Heart right ventricle (tissue), 16 donors: Measurements from ENCODE around the gene CPNE4. TPM values are rescaled to one million over a fixed set of nuclear protein-coding genes. Genes with fewer than 3 reads are reported as not detected.

Experiments used
- ATAC-seq, 8 donors: fragments of 200-7000 bp; cut with Tn5 transposase; one replicate each; pipeline ENCODE4 v1.9.1; 2020; ENCODE audit warnings: mild to moderate bottlenecking in 8 of 8, moderate library complexity in 8 of 8, moderate number of reproducible peaks in 1 of 8
- DNase-seq, 2 donors: peaks; one replicate each; pipeline ENCODE4 v3.0.0-alpha.2; 2020
- H3K27ac ChIP-seq, 10 donors: fragments of 200-600 bp; sonication (generic) in 2 of 10; one replicate each; pipeline versions ENCODE4 v1.5.0 to v1.8.0; 2020 to 2022; ENCODE audit warnings: mild to moderate bottlenecking in 3 of 10
- H3K27me3 ChIP-seq, 7 donors: fragments of 200-600 bp; one replicate each; pipeline ENCODE4 v1.8.0; 2021 to 2022; ENCODE audit warnings: mild to moderate bottlenecking in 2 of 7
- H3K36me3 ChIP-seq, 9 donors: fragments of 200-600 bp; sonication (generic) in 1 of 9; one replicate each; pipeline versions ENCODE4 v1.5.0 to v1.8.0; 2020 to 2022; ENCODE audit warnings: mild to moderate bottlenecking in 2 of 9
- H3K4me1 ChIP-seq, 9 donors: fragments of 200-600 bp; sonication (generic) in 1 of 9; one replicate each; pipeline versions ENCODE4 v1.5.0 to v1.8.0; 2020 to 2022; ENCODE audit warnings: mild to moderate bottlenecking in 4 of 9
- H3K4me3 ChIP-seq, 10 donors: fragments of 200-600 bp; sonication (generic) in 2 of 10; one replicate each; pipeline versions ENCODE4 v1.5.0 to v1.8.0; 2020 to 2022; ENCODE audit warnings: mild to moderate bottlenecking in 7 of 10, moderate library complexity in 2 of 10
- H3K9me3 ChIP-seq, 11 donors: fragments of 200-600 bp in 10 of 11; sonication (generic) in 2 of 11; one replicate each; pipeline versions ENCODE4 v1.5.0 to v1.8.0; 2013 to 2022; ENCODE audit warnings: mild to moderate bottlenecking in 2 of 11, control low read depth in 1 of 11, moderate library complexity in 1 of 11
- CTCF ChIP-seq, 9 donors: fragments of 200-600 bp; sonication (generic) in 2 of 9; IDR thresholded peaks; one replicate each; pipeline versions ENCODE4 v1.5.0 to v1.8.0; 2021 to 2022; ENCODE audit warnings: antibody characterized with exemption in 9 of 9, mild to moderate bottlenecking in 5 of 9, moderate library complexity in 1 of 9
- WGBS, 2 donors: extraction: QIAGEN DNeasy Blood & Tissue Kit; methylation state at CpG; one replicate each; pipeline ENCODE4 v1.1.7; 2013; ENCODE audit warnings: inconsistent platforms in 1 of 2; 5-methylcytosine and 5-hydroxymethylcytosine counted together
- intact Hi-C, 10 donors: fragments of 100-400 bp; cut with DNase I; formaldehyde crosslinking; loops; one replicate each; pipeline versions ENCODE4 v1.11.1 to v1.14.2; 2022
- polyA plus RNA-seq, 2 donors: library from polyadenylated mRNA; stranded (reverse); fragments of 200-250 nt; gene quantifications; one replicate each; pipeline ENCODE4 v1.2.3, GENCODE V29; 2013
- total RNA-seq, 10 donors: library from RNA; stranded (reverse); fragmentation: NEBNext Ultra II Directional in 3 of 10; extraction: Animal tissue kit (Norgen Biotek cat#: 25700) in 3 of 10; gene quantifications; one replicate each; pipeline versions ENCODE4 v1.2.1 to v1.2.4, GENCODE V29; 2021 to 2023
- donor health status: Arrhythmogenic right ventricular cardiomyopathy.
- donor health status: ischemic (EF 13 %, LVEDD 7.1; RV severe dilation, severe dysfunction).
- donor health status: healthy with polysubstance abuse.
- donor health status: DM: no; HTN: yes; CAD: no.
- donor health status: DM: no; HTN: no; CAD: no.
- donor health status: ischemic (EF 25% LVEDD 6.9; RV normal size, moderate dysfunction).
- donor health status: ischemic (EF 25% LVEDD 5.7; RV mildly dilated, moderate dysfunction).
- donor health status: healthy.
- donor health status: DM: yes; HTN: yes; CAD: no.
- donor health status: Ischemic cardiomyopathy.
- donor health status: ischemic (EF 35%, LVEDD 5.7; RV mildly dilated, moderate dysfunction).
- donor health status: nonischemic (EF 11% LVEDD 7.7; RV severe dilation, severe dysfunction).
- donor health status: DM: yes; HTN: yes; CAD: no.
- donor health status: PGD.
- donor health status: ischemic (EF 29% LVEDD 5.4; RV normal size, mild dysfunction).
- donor health status: nonischemic (EF 23%, LVEDD 6.1; RV moderate dilation, normal function).

CPNE4 gene
- total and polyA plus RNA-seq, 12 donors: 1.5 to 116 (median 24.8) TPM

- DNase-seq (no peak), ATAC-seq (no peak)
- no peaks in the 10 kb centered on the region for H3K36me3 ChIP-seq
- 39 to 43% methylated on average over 4 of the region's 4 CpGs for WGBS, 2 donors
- no peaks in the 10 kb centered on the region for H3K27me3 ChIP-seq
- H3K9me3 ChIP-seq: no peaks in the 10 kb centered on the region
- intact Hi-C loops: loop anchor here in 1 of 10 donors (2.0 kb wide), 1 partner anchor 22 kb away; no protein-coding TSS in a partner anchor
- H3K27ac ChIP-seq: no peak overlapping the region
- no peak for TF ChIP-seq CTCF (IDR thresholded peaks at IDR 0.05)
- no peak overlapping the region for H3K4me3 ChIP-seq
- no peaks in the 10 kb centered on the region for H3K4me1 ChIP-seq
Observed at GRCh38 chr3:131762981-131763564, 271.7 kb downstream of the CPNE4 start.

DNA sequence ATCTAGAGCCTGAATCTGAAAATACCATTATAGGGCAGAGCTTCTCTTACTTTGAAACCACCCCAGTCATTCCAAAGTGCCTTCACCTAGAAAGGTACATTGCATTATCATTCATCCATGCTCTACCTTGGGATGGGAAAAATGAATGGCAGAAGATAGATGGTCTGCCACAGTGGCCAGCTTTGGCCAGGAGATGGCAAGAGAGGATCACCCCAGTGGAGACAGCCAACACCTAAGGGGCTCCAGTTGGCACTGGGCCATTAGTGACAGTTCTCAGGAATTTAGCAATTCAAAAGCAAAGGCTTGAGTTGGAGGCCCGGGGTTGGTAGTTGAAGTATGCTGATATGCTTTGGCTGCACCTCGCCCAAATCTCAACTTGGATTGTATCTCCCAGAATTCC is 278.4 kb downstream of the CPNE4 start:
- ATAC-seq (no peak), DNase-seq (no peak)
- intact Hi-C loops: no loop called here
- Histone ChIP-seq H3K4me1 (no peaks in the 10 kb centered on the region), H3K27ac (no peak overlapping the region), H3K9me3 (no peaks in the 10 kb centered on the region), H3K4me3 (no peak overlapping the region), H3K36me3 (no peaks in the 10 kb centered on the region), H3K27me3 (no peaks in the 10 kb centered on the region)
- WGBS, 2 donors: 71 to 77% methylated on average over 2 of the region's 2 CpGs
- no peak for TF ChIP-seq CTCF (IDR thresholded peaks at IDR 0.05)

DNA sequence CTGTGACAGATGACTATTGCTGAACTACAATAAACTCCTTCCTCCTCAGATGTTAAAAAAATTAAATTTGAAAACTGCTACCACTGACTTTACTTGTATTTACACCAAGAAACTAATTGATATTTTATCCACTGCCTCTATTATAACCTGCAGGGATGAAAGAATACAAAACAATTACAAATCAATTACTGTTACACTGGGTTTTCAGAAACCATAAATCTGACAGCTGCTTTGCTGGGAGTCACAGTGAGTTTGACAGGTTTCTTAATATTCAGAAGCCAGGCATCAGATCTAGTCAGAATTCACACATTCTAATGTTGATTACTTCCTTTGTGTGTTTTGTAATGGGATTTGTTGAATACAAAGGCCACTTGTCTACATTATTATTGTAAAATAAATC is 279.4 kb downstream of the CPNE4 start:
- intact Hi-C loops: no loop called here
- Histone ChIP-seq H3K36me3 (no peaks in the 10 kb centered on the region), H3K4me1 (no peaks in the 10 kb centered on the region), H3K9me3 (no peaks in the 10 kb centered on the region), H3K4me3 (no peak overlapping the region), H3K27ac (no peak overlapping the region), H3K27me3 (no peaks in the 10 kb centered on the region)
- no peak for ATAC-seq
- no peak for DNase-seq
- TF ChIP-seq CTCF (IDR thresholded peaks at IDR 0.05): no peak

GRCh38 chr3:131750256-131750655 is 284.6 kb downstream of the CPNE4 start:
- no peaks in the 10 kb centered on the region for H3K4me1 ChIP-seq
- peak in 2 of 9 donors; percentile 11 to 40 for TF ChIP-seq CTCF (IDR thresholded peaks at IDR 0.05)
- H3K36me3 ChIP-seq: no peaks in the 10 kb centered on the region
- 92% methylated on average over 3 of the region's 3 CpGs for WGBS, 2 donors
- no peak for DNase-seq
- intact Hi-C loops: no loop called here
- H3K27ac ChIP-seq: no peak overlapping the region
- no peaks in the 10 kb centered on the region for H3K27me3 ChIP-seq
- ATAC-seq: no peak
- no peaks in the 10 kb centered on the region for H3K9me3 ChIP-seq
- H3K4me3 ChIP-seq: no peak overlapping the region
